Measurements from ENCODE around the gene ME3. TPM values are rescaled to one million over a fixed set of nuclear protein-coding genes. Genes with fewer than 3 reads are reported as not detected.

ME3 gene
- total RNA-seq, 1 experiment from 2014 or later, result 22.1 TPM

DNA sequence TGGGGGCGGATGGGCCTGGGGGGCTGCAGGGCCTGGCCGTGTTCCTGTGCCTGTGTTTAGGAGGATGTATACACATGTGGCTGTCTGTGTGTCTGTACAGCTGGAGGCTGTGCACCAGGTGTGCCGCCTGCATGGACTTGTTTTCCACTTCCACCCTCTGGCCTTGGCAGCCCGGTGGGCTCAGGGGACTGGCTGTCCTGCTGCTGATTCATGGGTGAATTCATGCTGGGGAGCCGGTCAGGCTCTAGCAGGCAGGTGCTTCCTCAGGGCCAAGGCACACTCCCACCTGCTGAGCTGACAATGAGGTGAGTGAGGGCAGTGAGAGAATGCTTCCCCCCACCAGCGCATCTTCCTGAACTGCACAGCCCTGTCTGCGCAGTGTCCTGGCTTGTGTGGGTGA, 209.3 kb downstream of the ME3 start:
- DNase-seq (ENCODE audit: low read depth), result no peak

GRCh38 chr11:86461892-86462291, 210.5 kb downstream of the ME3 start:
- DNase-seq (ENCODE audit: low read depth), result no peak

- peak; percentile 46 for DNase-seq (ENCODE audit: low read depth)
Observed at GRCh38 chr11:86460461-86461385, 211.7 kb downstream of the ME3 start.

DNA sequence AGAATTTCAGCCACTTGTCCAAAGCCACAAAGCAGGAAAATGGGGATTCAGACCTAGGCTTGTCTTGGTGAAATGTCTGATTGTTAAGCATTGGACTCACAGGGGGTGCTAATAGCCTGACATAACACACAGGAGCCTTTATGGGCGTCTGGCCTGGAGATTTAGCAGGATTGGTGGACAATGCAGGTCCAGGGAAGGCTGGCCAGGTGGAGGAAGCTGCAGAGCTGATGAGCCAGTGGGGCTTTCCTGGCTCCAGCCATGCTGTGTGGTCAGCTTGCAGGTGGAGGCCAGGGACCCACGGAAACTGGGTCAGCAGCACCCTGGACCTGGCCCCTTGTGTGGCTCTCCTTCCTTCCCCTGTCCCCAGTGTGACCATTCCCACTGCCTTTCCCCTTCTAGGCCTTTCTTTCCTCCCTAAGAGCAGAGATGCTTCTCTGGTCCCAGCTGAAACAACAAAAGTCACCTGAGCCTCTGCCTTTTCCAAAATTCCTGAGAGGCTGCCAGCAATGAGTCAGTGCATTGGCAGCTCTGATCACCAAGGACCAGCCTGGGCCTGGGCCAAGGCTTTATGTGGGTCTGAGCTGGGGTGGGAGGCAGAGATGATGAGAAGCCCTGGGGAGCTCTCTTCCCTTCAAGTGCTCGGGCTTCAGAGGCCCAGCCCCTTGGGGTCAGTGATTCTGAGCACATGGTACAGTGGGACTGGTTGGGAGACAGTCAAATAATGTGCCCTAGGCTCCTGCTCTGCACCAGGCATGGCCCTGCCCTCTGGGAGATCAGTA, 212.5 kb downstream of the ME3 start:
- peak; percentile 96 for DNase-seq (ENCODE audit: low read depth)

DNA sequence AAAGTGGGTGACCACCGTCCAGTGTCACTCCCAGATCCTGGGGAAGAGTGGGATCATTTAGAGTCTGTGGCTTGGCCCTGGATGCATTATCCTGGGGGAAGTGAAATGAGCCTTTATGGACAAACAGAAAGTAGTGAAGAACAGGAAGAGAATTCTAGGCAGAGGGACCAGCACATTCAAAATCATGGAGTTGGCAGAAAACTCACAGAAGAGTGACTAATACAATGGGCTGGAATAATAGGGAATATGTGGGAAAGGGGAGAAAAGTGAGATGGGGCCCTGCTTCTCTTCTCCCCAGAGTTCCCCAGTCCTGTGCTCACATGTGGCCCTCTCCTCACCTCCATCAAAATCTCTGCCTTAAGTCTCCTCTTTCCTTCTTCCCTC, 213.4 kb downstream of the ME3 start:
- peak; percentile 33 for DNase-seq (ENCODE audit: low read depth)

GRCh38 chr11:86458294-86459001, 214.0 kb downstream of the ME3 start:
- DNase-seq (ENCODE audit: low read depth), result no peak

- peak; percentile 81 for DNase-seq (ENCODE audit: low read depth)
Observed at GRCh38 chr11:86456075-86456939, 216.1 kb downstream of the ME3 start.

GRCh38 chr11:86453290-86454030, 219.0 kb downstream of the ME3 start:
- DNase-seq (ENCODE audit: low read depth), result no peak

GRCh38 chr11:86449993-86450629, 222.3 kb downstream of the ME3 start:
- DNase-seq (ENCODE audit: low read depth), result no peak

DNA sequence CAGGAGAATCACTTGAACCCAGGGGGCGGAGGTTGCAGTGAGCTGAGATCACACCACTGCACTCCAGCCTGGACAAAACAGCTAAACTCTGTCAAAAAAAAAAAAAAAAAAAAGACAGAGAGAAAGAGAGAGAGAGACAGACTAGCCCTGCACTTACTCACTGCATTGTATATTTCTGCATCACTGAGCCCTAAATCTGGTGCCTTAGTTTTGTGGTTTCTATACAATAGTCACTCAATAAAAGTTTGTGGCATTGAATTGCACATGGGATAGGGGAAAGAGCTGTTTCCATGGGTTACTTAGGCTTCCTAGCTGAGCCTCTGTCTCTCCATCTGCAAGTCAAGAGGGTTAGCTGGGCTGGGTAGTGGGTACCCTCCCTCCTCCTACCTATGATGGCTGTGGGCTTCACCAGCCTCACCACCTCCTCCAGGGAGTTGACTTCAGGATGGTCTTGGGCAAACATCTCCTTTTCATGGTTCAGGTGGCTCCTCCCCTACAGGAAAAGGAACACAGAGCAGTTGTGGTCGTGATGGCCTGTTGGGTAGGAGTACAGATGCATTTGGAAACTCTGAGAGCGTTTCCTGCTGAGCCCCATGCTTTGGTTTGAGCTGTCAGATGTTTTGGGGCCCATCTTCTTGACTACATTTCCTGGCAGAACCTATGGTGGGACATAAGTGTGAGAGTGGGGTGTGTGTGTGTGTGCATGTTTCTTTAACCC, 224.5 kb downstream of the ME3 start:
- no peak for DNase-seq (ENCODE audit: low read depth)

DNA sequence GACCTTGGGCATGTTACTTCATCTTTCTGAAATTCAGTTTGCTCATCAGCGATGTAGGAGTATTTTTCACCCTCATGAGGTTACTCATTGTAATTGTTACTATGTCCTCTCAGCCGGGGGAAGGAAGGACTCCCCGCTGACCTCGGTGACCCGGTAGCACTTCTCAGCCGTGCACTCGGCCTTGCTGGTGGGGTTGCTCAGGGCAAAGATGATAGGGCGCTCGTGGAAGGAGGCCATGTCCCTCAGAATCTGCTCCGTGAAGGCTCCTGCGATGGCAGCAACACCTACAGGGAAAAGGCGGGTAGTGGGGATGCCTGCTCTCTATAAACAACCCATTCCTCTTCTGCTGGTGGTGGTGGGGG, 225.5 kb downstream of the ME3 start:
- DNase-seq (ENCODE audit: low read depth), result no peak

DNA sequence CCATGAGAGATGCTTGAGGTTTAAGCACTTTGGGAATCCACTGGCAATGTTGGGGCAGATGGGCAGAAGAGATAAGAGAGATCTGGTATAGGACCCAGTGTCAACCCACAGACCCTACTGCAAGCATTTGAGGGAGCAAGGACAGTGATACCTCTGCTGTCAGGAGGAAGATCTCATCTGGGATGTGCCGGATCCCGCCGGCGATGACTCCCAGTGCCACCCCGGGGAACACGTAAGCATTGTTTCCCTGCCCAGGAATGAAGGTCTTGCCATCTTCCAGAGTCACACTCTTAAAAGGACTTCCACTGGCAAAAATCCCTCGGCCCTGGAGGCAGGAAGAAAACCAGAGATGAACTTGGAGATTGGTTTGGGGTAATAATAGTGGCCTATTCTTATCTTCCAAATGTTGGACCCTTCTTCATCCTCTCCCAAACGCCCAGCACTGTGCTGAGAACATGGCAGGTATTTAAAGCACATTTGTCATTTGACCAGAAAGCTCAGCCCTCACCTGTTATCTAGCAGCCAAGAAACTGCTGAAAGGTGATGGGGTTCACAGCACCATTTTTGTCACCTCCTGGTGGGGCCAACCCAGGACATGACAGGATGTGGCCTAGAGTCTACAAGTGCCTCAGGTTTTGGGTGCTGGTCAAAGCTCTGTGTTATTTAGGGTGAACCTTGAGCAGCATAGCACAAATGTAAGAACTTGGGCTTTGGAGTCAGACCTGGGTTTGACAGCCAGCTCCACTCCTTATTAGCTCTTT, 226.1 kb downstream of the ME3 start:
- no peak for DNase-seq (ENCODE audit: low read depth)

GRCh38 chr11:86444981-86445380, 227.4 kb downstream of the ME3 start:
- DNase-seq (ENCODE audit: low read depth), result no peak

DNA sequence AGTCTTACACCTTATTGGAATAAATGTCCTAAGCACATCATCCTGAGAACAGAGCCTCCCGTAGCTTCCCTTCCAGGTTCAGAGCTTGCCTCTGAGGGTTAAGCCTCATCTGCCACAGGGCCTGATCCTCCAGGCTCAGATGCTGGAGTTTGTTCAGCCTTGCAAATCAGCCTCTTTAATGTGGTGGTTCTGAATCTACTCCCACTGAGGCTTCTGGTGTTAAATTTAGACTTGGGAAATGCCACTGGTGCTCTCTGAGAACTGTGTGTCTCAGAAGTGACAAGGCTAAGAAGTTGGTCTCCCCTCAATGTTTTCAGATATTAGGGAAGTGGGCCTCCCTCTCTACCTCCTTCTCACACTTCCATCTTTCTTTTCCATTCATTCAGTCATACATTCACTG, 229.0 kb downstream of the ME3 start:
- DNase-seq (ENCODE audit: low read depth), result no peak

GRCh38 chr11:86442827-86443226, 229.6 kb downstream of the ME3 start:
- no peak for DNase-seq (ENCODE audit: low read depth)

DNA sequence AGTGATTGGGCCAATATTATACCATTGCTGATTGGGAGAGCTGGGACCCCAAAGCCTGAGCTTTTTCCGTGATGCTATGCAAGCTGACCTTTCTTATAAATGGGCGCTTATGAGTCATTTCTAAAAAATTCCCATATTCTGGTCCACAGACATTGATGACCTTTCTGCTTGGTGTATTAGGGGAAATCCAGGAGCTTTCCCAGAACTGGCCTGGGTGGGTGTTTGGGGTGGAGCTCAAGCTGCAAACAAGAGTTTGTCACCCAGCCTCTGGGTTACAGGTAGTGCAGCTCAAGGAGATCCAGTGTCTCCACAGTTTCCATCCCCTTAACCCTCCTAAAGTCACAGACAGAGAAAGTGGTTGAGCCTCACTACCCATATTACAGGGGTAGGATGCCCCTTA, 230.0 kb downstream of the ME3 start:
- DNase-seq (ENCODE audit: low read depth), result no peak

GRCh38 chr11:86440843-86441242, 231.6 kb downstream of the ME3 start:
- DNase-seq (ENCODE audit: low read depth), result no peak

DNA sequence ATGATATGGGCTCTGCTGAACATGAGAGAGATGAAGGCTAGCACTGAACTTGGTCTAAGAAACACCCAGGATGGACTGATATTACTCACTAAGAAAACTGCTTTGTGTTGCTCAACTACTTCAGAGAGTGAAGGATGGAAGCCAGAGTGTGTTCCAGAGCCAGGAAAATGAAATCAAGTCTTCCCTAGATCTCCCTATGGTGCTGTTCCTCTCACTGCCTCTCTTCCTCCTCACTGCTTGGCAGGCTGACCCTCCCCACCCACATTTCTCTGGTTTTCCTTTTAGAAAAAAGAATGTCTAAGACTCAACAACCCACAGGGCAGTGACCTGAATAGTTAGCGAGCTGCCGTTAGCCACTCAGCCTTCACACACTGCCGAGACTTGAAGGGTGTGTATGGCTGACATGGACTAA, 232.1 kb downstream of the ME3 start:
- DNase-seq (ENCODE audit: low read depth), result no peak

- DNase-seq (ENCODE audit: low read depth), result peak; percentile 25
Observed at GRCh38 chr11:86438685-86439084, 233.7 kb downstream of the ME3 start.

All from LHCN-M2 (cell line).